GM18861 (cell line): ENCODE data around the gene ZDHHC13.
A peak's percentile ranks its signal among the peaks of the same experiment; 100 is the strongest.

ENCODE experiments used
- ATAC-seq: cut with Tn5 transposase; IDR thresholded peaks from one replicate; pipeline ENCODE4 v1.9.1; 2021; ENCODE audit not compliant: unreplicated experiment

Gene ZDHHC13

GRCh38 chr11:19116971-19117759, at the start of gene ZDHHC13:
Gene ZDHHC13, plus strand, starts transcription at chr11:19117168. Its CDS starts 82 bp downstream, at chr11:19117250.
- ATAC-seq = peak; percentile 97

- peak; percentile 98 for ATAC-seq
Measured at GRCh38 chr11:19071255-19071654, 45.7 kb upstream of the ZDHHC13 start.

GRCh38 chr11:19072464-19072863, 44.5 kb upstream of the ZDHHC13 start:
- ATAC-seq = no peak

- no peak for ATAC-seq
Measured at GRCh38 chr11:19073454-19074415, 43.2 kb upstream of the ZDHHC13 start.

- ATAC-seq = no peak
Measured at GRCh38 chr11:19075636-19076035, 41.3 kb upstream of the ZDHHC13 start.

- no peak for ATAC-seq
Measured at GRCh38 chr11:19076744-19077589, 40.0 kb upstream of the ZDHHC13 start.

- ATAC-seq = no peak
Measured at GRCh38 chr11:19077965-19078364, 39.0 kb upstream of the ZDHHC13 start.

- no peak for ATAC-seq
Measured at GRCh38 chr11:19079643-19080440, 37.1 kb upstream of the ZDHHC13 start.

GRCh38 chr11:19080579-19080993, 36.4 kb upstream of the ZDHHC13 start:
- no peak for ATAC-seq

- ATAC-seq = no peak
Measured at GRCh38 chr11:19083166-19083565, 33.8 kb upstream of the ZDHHC13 start.

GRCh38 chr11:19084661-19085315, 32.2 kb upstream of the ZDHHC13 start:
- ATAC-seq = no peak

- no peak for ATAC-seq
Measured at GRCh38 chr11:19087658-19088057, 29.3 kb upstream of the ZDHHC13 start.

- no peak for ATAC-seq
Measured at GRCh38 chr11:19088791-19089190, 28.2 kb upstream of the ZDHHC13 start.

- ATAC-seq = no peak
Measured at GRCh38 chr11:19089421-19089820, 27.5 kb upstream of the ZDHHC13 start.

GRCh38 chr11:19091366-19091765, 25.6 kb upstream of the ZDHHC13 start:
- no peak for ATAC-seq

- no peak for ATAC-seq
Measured at GRCh38 chr11:19092342-19092741, 24.6 kb upstream of the ZDHHC13 start.

GRCh38 chr11:19092850-19093249, 24.1 kb upstream of the ZDHHC13 start:
- no peak for ATAC-seq

GRCh38 chr11:19093976-19094375, 23.0 kb upstream of the ZDHHC13 start:
- ATAC-seq = no peak

GRCh38 chr11:19094859-19095258, 22.1 kb upstream of the ZDHHC13 start:
- no peak for ATAC-seq

GRCh38 chr11:19099093-19099492, 17.9 kb upstream of the ZDHHC13 start:
- ATAC-seq = no peak
